Measurements from ENCODE around the gene KCNQ2. TPM values are rescaled to one million over a fixed set of nuclear protein-coding genes. Genes with fewer than 3 reads are reported as not detected.

KCNQ2 gene
- total RNA-seq, 1 experiment from 2014 or later, result not detected

DNA sequence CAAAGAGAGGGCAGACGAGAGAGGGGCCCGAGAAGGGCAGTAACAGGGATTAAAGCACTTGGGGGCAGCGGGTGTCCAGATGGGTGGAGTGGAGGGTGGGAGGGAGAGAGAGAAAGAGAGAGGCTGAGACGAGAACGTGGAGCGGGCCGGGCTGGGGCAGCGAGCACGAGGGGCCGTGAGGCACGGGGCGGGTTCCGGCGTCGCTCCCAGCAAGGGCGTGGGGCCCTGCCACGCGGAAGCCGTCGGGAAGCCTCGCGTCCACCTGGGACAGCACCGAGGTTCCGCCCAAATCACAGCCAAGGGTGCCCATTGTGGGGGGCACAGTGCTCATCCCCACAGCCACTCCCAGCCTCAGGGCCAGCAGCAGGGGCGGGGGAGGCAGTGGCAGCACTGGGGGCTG lies 49.8 kb downstream of the KCNQ2 start:
- H3K27ac ChIP-seq, result no peak overlapping the region
- H3K9me3 ChIP-seq (replicated peaks), result no peaks in the 10 kb centered on the region
- H3K27me3 ChIP-seq, result peaks cover 94% of the 10 kb centered on the region
- no peaks in the 10 kb centered on the region for H3K36me3 ChIP-seq
- no peak overlapping the region for H3K4me3 ChIP-seq
- DNase-seq, result no peak
- H3K4me1 ChIP-seq, result no peaks in the 10 kb centered on the region

DNA sequence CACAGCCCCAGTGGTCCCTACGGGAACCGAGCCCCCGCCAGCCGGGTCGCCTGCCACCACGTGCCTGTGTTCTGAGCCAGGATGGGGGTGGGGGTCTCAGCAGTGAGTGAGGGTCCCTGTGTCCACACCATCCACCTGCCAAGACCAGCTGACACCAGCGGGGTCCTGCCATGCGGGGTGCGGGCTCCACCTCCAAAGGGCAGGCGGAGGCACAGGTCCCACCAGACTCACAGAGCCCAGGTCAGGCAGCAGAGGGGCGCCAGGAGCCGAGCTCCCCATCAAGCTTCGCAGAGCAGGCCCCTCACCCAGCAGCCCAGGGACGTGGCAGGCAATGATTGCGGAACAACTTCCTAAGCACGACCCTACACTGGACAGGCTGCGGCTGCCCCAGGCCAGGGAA lies 50.5 kb downstream of the KCNQ2 start:
- H3K27me3 ChIP-seq, result peaks cover 94% of the 10 kb centered on the region
- H3K36me3 ChIP-seq, result no peaks in the 10 kb centered on the region
- H3K9me3 ChIP-seq (replicated peaks), result no peaks in the 10 kb centered on the region
- H3K27ac ChIP-seq, result no peak overlapping the region
- no peak for DNase-seq
- no peak overlapping the region for H3K4me3 ChIP-seq
- no peaks in the 10 kb centered on the region for H3K4me1 ChIP-seq

DNA sequence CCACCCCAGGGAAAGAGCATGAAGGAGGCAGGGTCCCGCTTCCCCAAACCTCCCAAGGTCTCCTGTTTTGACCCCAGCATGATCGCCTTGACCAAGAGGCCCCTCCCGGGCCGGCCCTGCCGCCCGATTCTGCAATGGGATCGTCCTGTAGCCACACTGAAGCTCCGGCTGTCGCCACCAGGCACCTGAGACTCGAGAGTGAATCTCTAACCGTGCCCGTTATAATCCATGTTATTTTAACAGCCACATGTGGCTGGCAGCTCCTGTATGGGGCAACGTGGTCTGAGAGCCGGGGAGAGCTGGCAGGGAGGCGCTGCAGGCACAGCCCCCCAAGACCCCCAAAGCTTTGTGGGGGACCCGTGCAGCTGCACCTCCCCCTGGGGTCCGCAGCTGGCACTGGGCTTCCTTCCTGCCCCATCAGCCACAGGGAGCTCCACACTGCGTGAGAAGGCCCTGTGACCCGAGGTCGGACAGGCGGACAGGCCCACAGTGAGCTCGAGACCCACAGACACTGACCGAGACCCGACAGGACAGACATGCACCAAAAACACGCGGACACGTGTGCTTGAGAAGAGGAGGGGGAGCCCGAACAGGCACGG lies 51.3 kb downstream of the KCNQ2 start:
- H3K27ac ChIP-seq, result no peak overlapping the region
- H3K4me3 ChIP-seq, result no peak overlapping the region
- peaks cover 97% of the 10 kb centered on the region for H3K27me3 ChIP-seq
- no peaks in the 10 kb centered on the region for H3K36me3 ChIP-seq
- H3K4me1 ChIP-seq, result no peaks in the 10 kb centered on the region
- no peak for DNase-seq
- H3K9me3 ChIP-seq (replicated peaks), result no peaks in the 10 kb centered on the region

DNA sequence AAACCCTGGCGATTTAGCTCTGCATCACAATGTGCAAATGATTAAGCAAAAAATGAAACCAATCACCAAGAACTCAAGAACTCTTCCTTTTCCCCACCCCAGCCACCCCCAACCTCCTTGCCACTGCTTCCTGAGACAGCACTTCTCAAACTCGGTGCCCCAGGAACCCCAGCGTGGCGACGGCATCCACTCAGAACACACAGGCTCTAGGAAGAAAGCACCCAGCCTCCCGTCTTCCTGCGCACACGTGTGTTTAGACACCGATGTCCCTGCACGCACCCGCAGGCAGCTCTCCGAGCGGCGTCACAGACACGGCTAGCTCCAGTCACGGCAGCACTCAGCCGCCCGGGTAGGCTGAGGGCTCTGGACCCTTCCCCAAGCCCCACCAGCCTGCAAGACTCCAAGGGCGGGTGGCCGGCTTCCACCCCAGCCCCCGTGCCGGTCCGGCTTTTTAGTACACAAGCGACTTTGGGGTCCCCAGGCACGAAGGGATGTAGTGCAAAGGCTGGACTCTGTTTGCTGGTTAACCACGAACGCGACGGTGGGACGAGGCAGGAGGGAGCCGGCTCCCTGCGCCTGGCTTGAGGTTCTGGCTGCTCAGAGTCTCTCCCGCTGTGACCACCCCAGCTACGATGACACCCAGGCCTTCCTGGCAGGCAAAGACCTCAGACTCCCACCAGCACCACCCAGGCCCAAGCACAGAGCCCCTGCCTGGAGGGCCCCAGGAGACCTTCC lies 51.9 kb downstream of the KCNQ2 start:
- H3K27me3 ChIP-seq, result peaks cover 98% of the 10 kb centered on the region
- no peaks in the 10 kb centered on the region for H3K9me3 ChIP-seq (replicated peaks)
- no peak overlapping the region for H3K4me3 ChIP-seq
- H3K4me1 ChIP-seq, result no peaks in the 10 kb centered on the region
- no peak for DNase-seq
- no peak overlapping the region for H3K27ac ChIP-seq
- no peaks in the 10 kb centered on the region for H3K36me3 ChIP-seq

DNA sequence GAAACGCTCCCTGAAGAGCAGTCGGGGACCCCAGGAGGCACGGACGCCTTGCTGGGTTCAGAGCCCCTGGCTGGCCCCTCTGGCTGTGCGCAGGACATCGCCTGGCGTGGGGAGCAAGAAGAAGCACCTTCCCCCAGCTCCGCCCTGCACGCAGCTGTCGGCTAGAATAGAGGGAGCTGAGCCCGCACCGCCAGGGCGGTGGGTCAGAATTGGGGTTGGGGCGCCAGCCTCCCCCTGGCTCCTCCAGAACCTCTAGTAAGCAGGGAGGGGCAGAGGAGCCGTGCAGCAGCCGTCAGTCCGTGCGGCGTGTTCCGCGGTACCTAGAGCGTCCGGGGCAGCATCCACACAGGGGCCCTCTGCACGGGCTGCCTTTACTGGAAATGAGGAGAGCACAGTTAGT lies 53.2 kb downstream of the KCNQ2 start:
- H3K9me3 ChIP-seq (replicated peaks), result no peaks in the 10 kb centered on the region
- no peak for DNase-seq
- no peak overlapping the region for H3K4me3 ChIP-seq
- no peak overlapping the region for H3K27ac ChIP-seq
- peaks cover 94% of the 10 kb centered on the region for H3K27me3 ChIP-seq
- no peaks in the 10 kb centered on the region for H3K4me1 ChIP-seq
- H3K36me3 ChIP-seq, result no peaks in the 10 kb centered on the region

DNA sequence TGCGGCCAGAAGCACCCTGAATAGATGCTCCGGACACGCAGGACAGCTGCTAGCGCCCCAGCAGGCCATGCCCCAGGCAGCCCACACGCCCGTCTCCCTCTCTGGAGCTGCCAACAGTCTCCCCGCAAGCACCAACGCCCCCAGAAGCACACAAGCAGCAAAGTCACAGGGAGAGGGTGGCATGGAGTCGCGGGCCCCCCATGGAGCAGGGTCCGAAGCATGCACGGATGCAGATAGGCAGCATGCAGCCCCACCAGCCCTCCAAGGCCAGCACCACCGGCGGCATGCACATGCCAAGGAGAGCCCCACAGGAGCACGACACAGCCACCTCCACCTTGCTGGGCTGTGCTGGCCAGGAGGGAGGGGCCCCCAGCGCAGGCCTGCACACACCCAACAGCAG lies 53.8 kb downstream of the KCNQ2 start:
- peaks cover 94% of the 10 kb centered on the region for H3K27me3 ChIP-seq
- H3K27ac ChIP-seq, result no peak overlapping the region
- no peaks in the 10 kb centered on the region for H3K36me3 ChIP-seq
- no peak overlapping the region for H3K4me3 ChIP-seq
- H3K4me1 ChIP-seq, result no peaks in the 10 kb centered on the region
- no peak for DNase-seq
- no peaks in the 10 kb centered on the region for H3K9me3 ChIP-seq (replicated peaks)

DNA sequence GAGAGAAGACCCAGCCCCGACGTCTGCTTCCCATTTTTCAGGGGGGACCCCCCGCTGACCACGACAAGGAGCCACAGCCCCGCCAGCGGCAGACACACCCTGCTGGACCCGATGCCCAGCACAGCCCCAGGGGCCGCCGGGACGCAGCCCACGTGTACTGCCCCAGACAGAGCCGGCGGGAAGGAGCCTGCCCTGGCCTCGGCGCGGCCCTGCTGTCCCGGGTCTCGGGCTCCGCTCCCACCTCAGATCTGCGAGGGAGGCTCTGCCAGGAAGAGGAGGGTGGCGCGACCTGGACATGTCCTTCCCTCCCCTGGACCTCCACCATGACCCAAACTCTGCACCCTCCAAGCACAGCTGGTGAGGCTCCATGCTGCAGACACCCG lies 54.7 kb downstream of the KCNQ2 start:
- H3K4me3 ChIP-seq, result no peak overlapping the region

DNA sequence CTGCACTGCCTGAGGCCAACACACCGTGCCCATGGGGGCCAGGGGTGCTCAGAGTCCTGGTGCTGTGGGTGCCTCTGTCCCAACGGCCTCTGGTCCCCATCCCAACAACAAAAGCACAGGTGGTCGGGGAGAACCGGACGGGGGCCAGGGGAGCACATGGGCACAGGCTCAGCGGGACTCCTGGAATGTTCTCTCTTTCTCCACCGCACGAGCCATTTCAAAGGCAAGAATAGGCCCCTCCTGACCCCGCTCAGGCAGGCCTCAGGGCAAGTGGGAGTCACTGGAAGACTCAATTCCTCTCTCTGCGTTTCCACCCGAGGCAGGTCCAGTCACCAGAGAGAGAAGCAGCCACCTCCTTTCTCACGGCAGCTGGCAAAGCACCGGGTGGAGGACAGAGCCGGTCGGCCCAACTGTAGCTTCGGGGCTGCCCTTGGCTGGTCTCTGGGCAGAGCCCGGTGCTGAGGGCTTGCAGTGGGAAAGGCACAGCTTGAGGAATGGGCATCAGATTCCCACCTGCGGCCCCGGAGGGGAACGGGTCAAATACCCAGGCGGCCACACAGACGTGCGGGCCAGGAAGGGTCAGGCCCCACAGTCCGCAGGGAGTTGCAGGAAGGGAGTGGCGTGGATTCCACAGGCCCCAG lies 55.2 kb downstream of the KCNQ2 start:
- peaks cover 96% of the 10 kb centered on the region for H3K27me3 ChIP-seq
- H3K27ac ChIP-seq, result no peak overlapping the region
- no peaks in the 10 kb centered on the region for H3K9me3 ChIP-seq (replicated peaks)
- no peak for DNase-seq
- no peaks in the 10 kb centered on the region for H3K36me3 ChIP-seq
- no peaks in the 10 kb centered on the region for H3K4me1 ChIP-seq
- H3K4me3 ChIP-seq, result no peak overlapping the region

More for the DNA sequence above, 54.7 kb downstream of the KCNQ2 start:
- DNase-seq, result no peak
- Histone ChIP-seq H3K27me3 (peaks cover 94% of the 10 kb centered on the region), H3K9me3 (replicated peaks) (no peaks in the 10 kb centered on the region), H3K4me1 (no peaks in the 10 kb centered on the region), H3K36me3 (no peaks in the 10 kb centered on the region), H3K27ac (no peak overlapping the region)

DNA sequence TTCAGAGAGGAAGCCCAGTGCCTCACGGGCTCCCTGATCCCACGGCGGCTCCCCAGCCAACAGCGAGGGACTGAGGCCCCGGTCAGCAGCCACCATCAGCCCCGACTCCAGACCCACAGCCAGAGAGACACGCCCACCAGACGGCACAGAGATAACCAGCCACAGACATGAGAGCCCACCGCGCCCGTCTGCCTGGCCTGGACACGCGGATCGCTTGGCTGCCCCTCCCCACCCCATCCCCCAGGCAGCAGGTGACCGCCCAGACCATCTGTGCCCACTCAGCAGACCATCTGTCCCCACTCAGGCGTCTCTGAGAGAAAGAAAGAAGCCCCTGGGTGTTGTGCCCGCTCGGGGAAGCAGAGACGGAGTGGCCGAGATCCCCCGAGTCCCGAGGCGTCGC lies 55.8 kb downstream of the KCNQ2 start:
- DNase-seq, result no peak
- Histone ChIP-seq H3K27me3 (peaks cover 96% of the 10 kb centered on the region), H3K36me3 (no peaks in the 10 kb centered on the region), H3K4me1 (no peaks in the 10 kb centered on the region), H3K9me3 (replicated peaks) (no peaks in the 10 kb centered on the region), H3K27ac (no peak overlapping the region), H3K4me3 (no peak overlapping the region)

DNA sequence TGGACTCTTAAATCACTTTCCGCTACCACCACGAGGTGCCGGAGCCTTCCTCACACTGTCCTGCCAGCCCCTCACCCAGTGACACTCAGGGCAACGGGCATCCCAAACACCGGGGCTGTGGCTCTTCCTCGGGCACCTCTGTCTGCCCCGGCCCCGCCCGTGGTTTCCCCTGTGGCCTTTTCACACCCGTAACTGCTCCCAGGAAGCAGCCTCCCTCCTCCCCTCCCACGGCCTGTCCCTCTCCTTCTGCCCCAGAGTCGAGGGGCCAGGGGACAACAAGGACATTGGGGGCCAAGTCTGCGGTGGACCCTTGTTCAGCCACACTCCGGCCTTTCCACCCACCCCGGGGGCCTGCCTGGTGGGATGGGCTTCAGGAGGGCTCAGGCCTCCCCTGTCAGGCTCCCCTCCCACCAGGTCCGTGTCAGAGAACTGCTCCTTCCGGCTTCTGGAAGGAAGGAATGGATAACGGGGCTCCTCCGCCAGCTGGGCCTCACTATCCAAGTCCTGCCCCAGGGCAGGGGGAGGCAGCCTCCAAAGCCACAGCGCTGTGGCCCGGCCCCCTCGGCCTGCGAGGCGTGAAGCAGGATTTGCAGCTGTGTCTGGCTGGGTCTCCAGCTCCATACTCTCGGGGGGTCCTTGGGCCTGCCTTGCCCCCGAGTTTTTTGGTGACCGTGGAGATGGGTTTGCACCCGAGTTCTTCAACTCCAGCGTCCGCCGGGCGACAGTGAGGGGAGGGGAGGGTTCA lies 56.6 kb downstream of the KCNQ2 start:
- H3K9me3 ChIP-seq (replicated peaks), result no peaks in the 10 kb centered on the region
- H3K4me3 ChIP-seq, result no peak overlapping the region
- H3K27ac ChIP-seq, result no peak overlapping the region
- H3K27me3 ChIP-seq, result peaks cover 96% of the 10 kb centered on the region
- H3K4me1 ChIP-seq, result no peaks in the 10 kb centered on the region
- no peak for DNase-seq
- no peaks in the 10 kb centered on the region for H3K36me3 ChIP-seq

DNA sequence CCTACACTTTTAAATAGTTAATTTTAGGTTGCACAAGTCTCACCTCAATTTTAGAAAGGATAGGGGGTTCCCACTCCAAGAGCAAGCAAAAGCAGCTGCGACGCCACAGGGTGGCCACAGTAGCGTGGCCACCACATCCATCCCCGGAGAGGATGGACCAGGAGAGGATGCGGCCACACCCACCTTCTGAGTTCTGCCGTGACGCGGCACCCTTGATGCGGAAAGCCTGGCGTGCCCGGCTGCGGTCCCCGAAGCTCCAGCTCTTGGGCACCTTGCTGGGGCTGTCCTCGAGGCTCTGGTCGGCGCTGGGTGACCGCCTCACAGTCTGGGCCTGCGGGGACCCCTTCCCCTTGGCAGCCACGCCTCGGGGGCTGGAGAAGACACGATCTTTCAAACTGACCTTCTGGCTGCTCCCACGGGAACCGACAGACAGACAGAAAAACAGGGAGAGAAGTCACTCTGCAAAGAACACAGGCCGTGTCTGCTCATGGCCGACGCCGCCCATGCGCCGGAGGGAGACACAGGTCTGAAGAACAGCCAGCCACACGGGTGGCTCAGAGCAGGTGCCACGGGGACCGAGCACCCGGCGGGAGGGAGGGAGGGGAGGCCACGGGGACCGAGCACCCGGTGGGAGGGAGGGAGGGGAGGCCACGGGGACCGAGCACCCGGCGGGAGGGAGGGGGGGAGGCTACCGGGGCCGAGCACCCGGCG lies 57.6 kb downstream of the KCNQ2 start:
- Histone ChIP-seq H3K9me3 (replicated peaks) (no peaks in the 10 kb centered on the region), H3K36me3 (no peaks in the 10 kb centered on the region), H3K4me3 (no peak overlapping the region), H3K27ac (no peak overlapping the region), H3K27me3 (peaks cover 96% of the 10 kb centered on the region), H3K4me1 (no peaks in the 10 kb centered on the region)
- DNase-seq, result no peak

DNA sequence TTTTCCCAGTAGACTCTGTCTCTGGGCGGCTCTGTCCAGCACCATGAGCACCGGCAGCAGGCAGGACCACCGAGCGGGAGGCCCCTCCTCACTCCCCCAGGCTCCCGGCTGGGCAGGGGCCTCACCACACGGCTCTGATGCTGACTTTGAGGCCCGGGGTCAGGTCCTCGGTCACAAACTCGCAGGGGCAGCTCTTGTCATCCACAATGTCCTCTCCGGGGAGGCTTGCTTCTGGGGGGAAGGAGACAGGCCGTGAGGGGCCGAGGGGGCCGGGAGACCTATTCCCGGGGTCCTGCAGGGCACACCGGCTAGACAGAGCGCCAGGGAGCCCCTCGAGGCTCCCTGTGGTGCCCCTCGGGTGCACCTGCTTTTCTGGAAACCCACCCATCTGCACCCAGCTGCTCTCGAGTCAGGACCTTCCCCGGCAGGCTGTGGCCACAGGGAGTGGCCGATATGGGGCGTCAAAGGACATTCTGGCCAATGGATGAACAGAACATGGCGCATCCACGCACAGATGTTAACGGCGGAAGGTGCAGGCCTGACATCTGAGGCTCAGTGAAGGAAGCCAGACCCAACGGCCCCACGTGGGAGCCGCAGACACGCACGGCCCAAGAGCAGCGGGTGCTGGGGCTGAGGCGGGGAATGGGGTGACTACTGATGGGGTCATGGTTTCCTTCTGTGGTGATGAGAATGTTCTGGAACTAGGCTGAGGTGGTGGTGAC lies 58.3 kb downstream of the KCNQ2 start:
- H3K4me3 ChIP-seq, result no peak overlapping the region
- H3K27me3 ChIP-seq, result peaks cover 92% of the 10 kb centered on the region
- DNase-seq, result no peak
- H3K9me3 ChIP-seq (replicated peaks), result no peaks in the 10 kb centered on the region
- no peaks in the 10 kb centered on the region for H3K4me1 ChIP-seq
- no peak overlapping the region for H3K27ac ChIP-seq
- no peaks in the 10 kb centered on the region for H3K36me3 ChIP-seq

DNA sequence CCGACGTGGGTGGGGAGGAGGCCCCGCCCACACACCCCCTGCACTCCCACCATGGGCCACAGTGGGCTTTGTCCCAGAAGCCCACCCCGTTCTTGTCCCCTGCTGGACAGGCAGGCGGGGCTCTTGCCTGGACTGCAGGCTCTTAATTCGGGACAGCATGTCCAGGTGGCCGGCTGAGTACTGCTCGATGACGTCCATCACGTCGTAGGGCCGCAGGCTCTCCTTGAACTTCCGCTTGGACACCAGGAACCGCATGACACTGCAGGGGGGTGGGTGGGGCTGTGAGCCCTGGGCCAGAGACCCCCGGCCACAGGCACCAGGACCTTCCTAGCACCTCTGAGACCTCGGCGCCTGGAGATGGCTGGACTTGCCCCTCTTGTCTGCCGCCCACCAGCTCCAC lies 59.1 kb downstream of the KCNQ2 start:
- no peak overlapping the region for H3K4me3 ChIP-seq
- no peak overlapping the region for H3K27ac ChIP-seq
- DNase-seq, result no peak

DNA sequence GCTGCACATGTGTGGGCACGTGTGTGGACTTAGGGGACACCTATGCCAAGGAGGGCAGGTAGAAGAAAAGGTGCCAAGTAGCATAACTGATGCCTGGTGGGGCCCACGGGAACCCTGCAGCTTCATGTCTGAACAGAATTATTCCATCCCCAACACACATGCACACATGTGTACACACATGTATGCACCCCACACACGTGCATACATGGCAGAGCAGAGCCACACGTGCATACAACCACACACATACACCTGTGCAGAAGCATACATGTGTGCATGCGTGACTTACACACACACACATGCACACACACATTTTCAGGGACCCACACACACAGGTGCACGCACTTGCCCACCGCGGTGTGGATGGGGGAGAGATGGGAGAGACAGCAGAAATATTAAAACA lies 59.6 kb downstream of the KCNQ2 start:
- H3K27ac ChIP-seq, result no peak overlapping the region
- no peaks in the 10 kb centered on the region for H3K36me3 ChIP-seq
- H3K27me3 ChIP-seq, result peaks cover 92% of the 10 kb centered on the region
- no peaks in the 10 kb centered on the region for H3K9me3 ChIP-seq (replicated peaks)
- H3K4me3 ChIP-seq, result no peak overlapping the region
- DNase-seq, result no peak
- no peaks in the 10 kb centered on the region for H3K4me1 ChIP-seq

More for the DNA sequence above, 59.1 kb downstream of the KCNQ2 start:
- no peaks in the 10 kb centered on the region for H3K36me3 ChIP-seq
- peaks cover 92% of the 10 kb centered on the region for H3K27me3 ChIP-seq
- H3K4me1 ChIP-seq, result no peaks in the 10 kb centered on the region
- no peaks in the 10 kb centered on the region for H3K9me3 ChIP-seq (replicated peaks)

All from SJCRH30 (cell line).